Activated CD8-positive, alpha-beta memory T cell treated with anti-CD3 and anti-CD28 coated beads for 48 hours (primary cell): ENCODE data around the gene FBXO17.
"Not testable (repeated sequence)": the region's sequence is repeated elsewhere in the genome, so short reads cannot be mapped to it uniquely, and the experiment has no call there.

Experiments used
- DNase-seq, 3 experiments: peaks; one replicate each; pipeline ENCODE4 v3.0.0-alpha.2; 2020; ENCODE audit warnings: low read depth in 2 of 3, low spot score in 2 of 3

The FBXO17 gene

GRCh38 chr19:38975214-38975860 lies at the start of gene FBXO17:
FBXO17 (minus strand) TSS chr19:38975742; CDS start chr19:38950319, 25,423 bp downstream.
- DNase-seq, result no peak

GRCh38 chr19:39024875-39025641 lies 49.5 kb upstream of the FBXO17 start:
- DNase-seq, result no peak

- no peak for DNase-seq
These were observed 45.5 kb upstream of the FBXO17 start for GRCh38 chr19:39021063-39021462.

GRCh38 chr19:39017646-39018045 lies 42.1 kb upstream of the FBXO17 start:
- no peak for DNase-seq

GRCh38 chr19:39017026-39017425 lies 41.5 kb upstream of the FBXO17 start:
- DNase-seq, result no peak

GRCh38 chr19:39014037-39014436 lies 38.5 kb upstream of the FBXO17 start:
- DNase-seq, result no peak

GRCh38 chr19:39009001-39009400 lies 33.5 kb upstream of the FBXO17 start:
- DNase-seq, result no peak

GRCh38 chr19:39008137-39008536 lies 32.6 kb upstream of the FBXO17 start:
- no peak for DNase-seq

- DNase-seq, result no peak
These were observed 31.6 kb upstream of the FBXO17 start for GRCh38 chr19:39007096-39007495.

- no peak for DNase-seq
These were observed 28.9 kb upstream of the FBXO17 start for GRCh38 chr19:39004403-39004802.

GRCh38 chr19:39003796-39004195 lies 28.3 kb upstream of the FBXO17 start:
- DNase-seq, result no peak

- no peak for DNase-seq
These were observed 27.6 kb upstream of the FBXO17 start for GRCh38 chr19:39003188-39003587.

GRCh38 chr19:39001041-39001440 lies 25.5 kb upstream of the FBXO17 start:
- no peak for DNase-seq

GRCh38 chr19:38997576-38997975 lies 22.0 kb upstream of the FBXO17 start:
- DNase-seq, result not testable (repeated sequence)

- no peak for DNase-seq
These were observed 17.7 kb upstream of the FBXO17 start for GRCh38 chr19:38993271-38993670.

GRCh38 chr19:38990949-38991697 lies 15.6 kb upstream of the FBXO17 start:
- DNase-seq, result no peak

GRCh38 chr19:38989614-38990013 lies 14.1 kb upstream of the FBXO17 start:
- DNase-seq, result not testable (repeated sequence)

GRCh38 chr19:38989066-38989605 lies 13.6 kb upstream of the FBXO17 start:
- no peak for DNase-seq

- DNase-seq, result not testable (repeated sequence)
These were observed 13.1 kb upstream of the FBXO17 start for GRCh38 chr19:38988627-38989026.

GRCh38 chr19:38987745-38988144 lies 12.2 kb upstream of the FBXO17 start:
- DNase-seq, result not testable (repeated sequence)

- DNase-seq, result no peak
These were observed 9.7 kb upstream of the FBXO17 start for GRCh38 chr19:38985262-38985661.
